Pericardium fibroblast (primary cell): ENCODE measurements around the gene OR52E6. TPM values are rescaled to one million over a fixed set of nuclear protein-coding genes. Genes with fewer than 3 reads are reported as not detected.

Experiments used
- total RNA-seq: library from RNA; depleted of rRNA; stranded (reverse); fragments of >200 nt; gene quantifications from 2 replicates; pipeline ENCODE4 v1.2.3, GENCODE V29; 2015

OR52E6 gene
- total RNA-seq = not detected in 2 replicates

DNA sequence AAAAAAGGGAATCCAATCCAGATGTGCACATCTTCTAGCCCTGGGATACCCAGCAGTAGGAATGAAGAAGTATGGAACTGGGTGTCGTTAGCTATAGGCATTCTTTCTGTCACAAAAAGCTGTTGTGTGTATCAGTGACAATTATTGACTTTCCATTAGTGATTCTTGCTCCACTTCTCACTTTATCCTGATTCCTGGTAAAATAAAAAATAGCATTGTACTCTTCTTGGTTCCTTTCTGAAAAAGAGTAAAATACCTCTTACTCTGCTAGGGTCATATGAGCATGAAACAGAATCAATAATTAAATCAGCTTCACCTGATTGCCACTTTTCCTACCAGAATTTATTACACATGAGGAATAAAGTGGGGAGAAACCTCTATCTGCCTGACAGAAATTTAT is at the start of gene OR52E6:
Gene OR52E6, minus strand, starts transcription at position 101 of the 400 bp plus-strand sequence. Its CDS starts 0 bp downstream, at position 101.

DNA sequence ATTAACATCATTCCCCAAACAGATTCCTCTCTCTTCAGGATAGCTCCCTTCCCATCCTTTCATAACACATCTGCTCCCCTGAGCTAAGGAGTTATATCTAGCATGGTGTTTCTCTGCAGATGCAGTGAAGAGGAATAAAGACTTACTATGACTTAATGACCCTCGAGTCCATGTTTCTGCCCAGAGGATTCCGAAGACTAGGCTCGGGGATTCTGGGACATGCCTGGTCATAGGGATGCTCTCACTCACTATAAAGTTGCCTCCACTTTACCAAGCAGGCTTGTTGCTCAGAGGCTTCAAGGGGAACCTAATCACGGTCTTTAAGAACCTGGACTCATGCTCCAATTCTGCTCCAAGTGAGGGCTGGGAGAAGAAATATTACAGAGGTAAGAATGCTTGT is 38.6 kb upstream of the OR52E6 start, which contains the start of gene OR52E4:
Gene OR52E4, plus strand, starts transcription at position 301 of the 400 bp plus-strand sequence. CDS start 3,664 bp downstream, outside the sequence.

DNA sequence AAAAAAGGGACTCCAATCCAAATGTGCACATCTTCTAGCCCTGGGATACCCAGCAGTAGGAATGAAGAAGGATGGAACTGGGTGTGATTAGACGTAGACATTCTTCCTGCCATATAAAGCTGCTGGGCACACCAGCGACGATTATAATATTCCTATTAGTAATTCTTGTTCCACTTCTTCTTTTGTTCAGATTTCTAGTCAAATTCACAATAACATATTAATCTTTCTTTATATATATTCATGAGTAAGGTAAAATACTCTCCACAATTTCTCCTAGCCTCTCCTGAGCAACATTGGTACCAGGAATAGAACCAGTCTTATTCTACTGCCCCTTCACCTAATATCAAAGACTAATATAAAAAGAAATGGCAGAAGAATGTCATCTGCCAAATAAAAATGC is 15.9 kb upstream of the OR52E6 start, which contains the start of gene OR52E8:
Gene OR52E8, minus strand, starts transcription at position 101 of the 400 bp plus-strand sequence. Its CDS starts 0 bp downstream, at position 101.

DNA sequence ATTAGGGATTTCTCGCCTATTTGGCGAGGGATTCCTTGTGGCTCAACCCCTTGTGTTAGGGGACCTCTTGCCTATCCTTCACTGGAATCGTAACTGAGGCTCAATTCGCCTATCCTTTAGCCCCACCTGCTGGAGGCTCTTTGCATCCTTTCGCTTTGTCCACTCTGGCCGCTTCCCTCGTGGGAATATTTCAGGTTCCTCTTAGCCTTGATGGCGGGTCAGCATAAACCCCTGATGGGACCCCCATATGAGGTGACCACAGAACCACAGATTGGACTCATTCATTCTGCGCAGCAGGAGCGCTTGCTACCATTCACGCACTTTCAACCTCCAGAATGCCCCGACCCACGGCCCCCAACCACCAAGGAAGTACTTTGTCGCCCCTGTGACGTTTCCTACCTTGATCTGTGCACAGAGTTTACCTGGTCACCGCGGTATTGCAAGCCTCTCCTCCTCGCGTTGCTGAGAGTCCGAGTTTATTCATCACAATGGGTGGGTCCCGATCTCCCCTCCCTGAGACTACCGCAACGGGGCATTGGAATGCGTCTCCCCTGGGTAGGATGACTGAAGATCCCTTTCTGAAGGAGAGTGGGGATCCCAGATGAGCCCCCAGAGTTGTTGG is 33.1 kb downstream of the OR52E6 start, which contains the start of gene OR52N2:
Gene OR52N2, plus strand, starts transcription at position 425 of the 622 bp plus-strand sequence. CDS start 11,412 bp downstream, outside the sequence.

DNA sequence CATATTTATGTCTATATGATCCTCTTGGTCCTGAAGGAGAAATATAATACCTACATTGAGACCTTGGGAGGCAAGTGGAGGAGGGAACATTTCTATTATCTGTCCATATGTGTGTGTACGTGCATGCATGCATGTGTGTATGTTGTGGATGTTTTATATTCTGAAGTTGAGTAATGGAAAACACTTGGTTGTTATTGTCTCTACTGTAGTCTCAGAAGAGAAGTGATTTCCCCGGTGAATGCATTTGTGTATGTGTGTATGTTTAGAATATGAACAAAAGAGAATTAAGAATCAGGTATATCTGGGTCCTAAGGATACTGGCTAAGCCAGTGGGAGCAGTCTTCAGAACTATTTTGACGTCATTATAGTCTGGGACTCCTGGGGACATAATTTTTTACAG is 50.5 kb downstream of the OR52E6 start, which contains the start of gene OR52N1:
Gene OR52N1, minus strand, starts transcription at position 101 of the 400 bp plus-strand sequence. CDS start 2,449 bp downstream, outside the sequence.

Other genes starting within 250 kb of the OR52E6 start
- gene TRIM6, start 245.3 kb downstream of the OR52E6 start, total RNA-seq = 4.0 and 9.2 TPM in 2 replicates
- 4.6 and 10.2 TPM in 2 replicates for gene TRIM34, start 216.9 kb downstream of the OR52E6 start, total RNA-seq
- gene TRIM5, start 156.8 kb downstream of the OR52E6 start, total RNA-seq = 18.2 and 24.1 TPM in 2 replicates
- 15.5 and 48.8 TPM in 2 replicates for gene TRIM22, start 152.1 kb downstream of the OR52E6 start, total RNA-seq
- gene OR56B1, start 105.4 kb downstream of the OR52E6 start, total RNA-seq = not detected in 2 replicates
- not detected in 2 replicates for gene OR52N4, start 87.7 kb downstream of the OR52E6 start, total RNA-seq
- gene OR52N5, start 58.5 kb downstream of the OR52E6 start, total RNA-seq = not detected in 2 replicates
- not detected in 2 replicates for gene OR52N1, start 50.6 kb downstream of the OR52E6 start, total RNA-seq
- not detected in 2 replicates for gene OR52N2, start 33.0 kb downstream of the OR52E6 start, total RNA-seq
- gene OR52E8, start 15.8 kb upstream of the OR52E6 start, total RNA-seq = not detected in 2 replicates
- not detected in 2 replicates for gene OR52E4, start 38.7 kb upstream of the OR52E6 start, total RNA-seq
- gene OR52E5, start 51.3 kb upstream of the OR52E6 start, total RNA-seq = not detected in 2 replicates
- gene OR56A3, start 100.4 kb upstream of the OR52E6 start, total RNA-seq = not detected in 2 replicates
- not detected in 2 replicates for gene OR56A5, start 126.6 kb upstream of the OR52E6 start, total RNA-seq
- gene OR52L1, start 145.1 kb upstream of the OR52E6 start, total RNA-seq = not detected in 2 replicates
- gene OR56A4, start 165.0 kb upstream of the OR52E6 start, total RNA-seq = not detected in 2 replicates
- gene OR56A1, start 188.9 kb upstream of the OR52E6 start, total RNA-seq = not detected in 2 replicates